Fibroblast of lung (primary cell): ENCODE measurements around the gene TOMM40. TPM values are rescaled to one million over a fixed set of nuclear protein-coding genes. Genes with fewer than 3 reads are reported as not detected.
"Not testable (repeated sequence)": the region's sequence is repeated elsewhere in the genome, so short reads cannot be mapped to it uniquely, and the experiment has no call there.

Experiments
- DNase-seq, 2 donors: peaks; one replicate each; pipeline versions ENCODE4 v3.0.0 to v3.0.0-alpha.2; 2010; ENCODE audit warnings: low read depth in 2 of 2
- H2AFZ ChIP-seq: 2 replicates; pipeline ENCODE4 v1.5.1; 2012; ENCODE audit warnings: low read length, control low read depth, inconsistent platforms
- H3K27ac ChIP-seq: 2 replicates; pipeline ENCODE4 v1.5.1; 2011; ENCODE audit warnings: low read length, control low read depth; ENCODE audit not compliant: insufficient read depth
- H3K27me3 ChIP-seq: 2 replicates; pipeline ENCODE4 v1.5.1; 2011; ENCODE audit warnings: mild to moderate bottlenecking, low read length; ENCODE audit not compliant: control insufficient read depth, insufficient read depth
- H3K36me3 ChIP-seq: 2 replicates; pipeline ENCODE4 v1.5.1; 2011; ENCODE audit warnings: low read length; ENCODE audit not compliant: control insufficient read depth, insufficient read depth
- H3K4me1 ChIP-seq: 2 replicates; pipeline ENCODE4 v1.5.1; 2011; ENCODE audit warnings: low read length; ENCODE audit not compliant: control insufficient read depth, insufficient read depth; ENCODE audit errors: extremely low read depth
- H3K4me2 ChIP-seq: 2 replicates; pipeline ENCODE4 v1.5.1; 2011; ENCODE audit warnings: low read length, control low read depth; ENCODE audit not compliant: insufficient read depth; ENCODE audit errors: extremely low read depth
- H3K4me3 ChIP-seq, 4 experiments: fragments of 200-600 bp in 1 of 4; sonication (generic) in 1 of 4; replicated peaks in 1 of 4; 2 replicates each; pipeline ENCODE4 v1.5.1; 2011 to 2016; ENCODE audit warnings: low read length in 4 of 4, low read depth in 3 of 4, mild to moderate bottlenecking in 3 of 4, control low read depth in 2 of 4, inconsistent platforms in 1 of 4, mixed read lengths in 1 of 4; ENCODE audit not compliant: insufficient read depth in 1 of 4; ENCODE audit errors: control extremely low read depth in 1 of 4
- H3K79me2 ChIP-seq: 2 replicates; pipeline ENCODE4 v1.5.1; 2012; ENCODE audit warnings: mild to moderate bottlenecking, low read length, inconsistent platforms; ENCODE audit not compliant: control insufficient read depth, insufficient read depth
- H3K9ac ChIP-seq: 2 replicates; pipeline ENCODE4 v1.5.1; 2011; ENCODE audit warnings: mild to moderate bottlenecking, low read length, control low read depth; ENCODE audit not compliant: insufficient read depth
- H3K9me3 ChIP-seq: 2 replicates; pipeline ENCODE4 v1.5.1; 2012; ENCODE audit warnings: low read depth, low read length; ENCODE audit not compliant: control insufficient read depth, insufficient read depth
- H4K20me1 ChIP-seq: 2 replicates; pipeline ENCODE4 v1.5.1; 2011; ENCODE audit warnings: low read length; ENCODE audit not compliant: control insufficient read depth, insufficient read depth; ENCODE audit errors: extremely low read depth
- EZH2 ChIP-seq: IDR thresholded peaks from 2 replicates; pipeline ENCODE4 v1.5.1; 2012; ENCODE audit warnings: low read length, control low read depth, mild to moderate bottlenecking; ENCODE audit errors: missing control alignments
- polyA plus RNA-seq, 2 donors: library from polyadenylated mRNA; depleted of rRNA in 1 of 2; stranded (reverse) in 1 of 2; unstranded in 1 of 2; fragments of >200 nt; gene quantifications; 2 replicates each; pipeline ENCODE4 v1.2.1, GENCODE V29; 2011 to 2012; ENCODE audit warnings: missing spikeins in 1 of 2
- total RNA-seq: library from RNA; depleted of rRNA; stranded (reverse); fragments of >200 nt; gene quantifications from 2 replicates; pipeline ENCODE4 v1.2.1, GENCODE V29; 2014
- TF ChIP-seq, protein P1 (sequence below), 2 donors: IDR thresholded peaks in 1 of 2; conservative IDR thresholded peaks in 1 of 2; 1 replicate in 1 of 2; 2 replicates in 1 of 2; pipeline ENCODE4 v1.5.1; 2011 to 2012; ENCODE audit warnings: low read length in 2 of 2, control low read depth in 1 of 2, inconsistent platforms in 1 of 2, low read depth in 1 of 2, mild to moderate bottlenecking in 1 of 2

TOMM40 gene
- total and polyA plus RNA-seq, 2 donors (not counting 1 experiment from before 2014, with no cell fraction given) = 21.8 to 32.1 TPM

- H3K9me3 ChIP-seq = no peaks in the 10 kb centered on the region
- TF ChIP-seq EZH2 = no peak
- TF ChIP-seq, protein P1, sequence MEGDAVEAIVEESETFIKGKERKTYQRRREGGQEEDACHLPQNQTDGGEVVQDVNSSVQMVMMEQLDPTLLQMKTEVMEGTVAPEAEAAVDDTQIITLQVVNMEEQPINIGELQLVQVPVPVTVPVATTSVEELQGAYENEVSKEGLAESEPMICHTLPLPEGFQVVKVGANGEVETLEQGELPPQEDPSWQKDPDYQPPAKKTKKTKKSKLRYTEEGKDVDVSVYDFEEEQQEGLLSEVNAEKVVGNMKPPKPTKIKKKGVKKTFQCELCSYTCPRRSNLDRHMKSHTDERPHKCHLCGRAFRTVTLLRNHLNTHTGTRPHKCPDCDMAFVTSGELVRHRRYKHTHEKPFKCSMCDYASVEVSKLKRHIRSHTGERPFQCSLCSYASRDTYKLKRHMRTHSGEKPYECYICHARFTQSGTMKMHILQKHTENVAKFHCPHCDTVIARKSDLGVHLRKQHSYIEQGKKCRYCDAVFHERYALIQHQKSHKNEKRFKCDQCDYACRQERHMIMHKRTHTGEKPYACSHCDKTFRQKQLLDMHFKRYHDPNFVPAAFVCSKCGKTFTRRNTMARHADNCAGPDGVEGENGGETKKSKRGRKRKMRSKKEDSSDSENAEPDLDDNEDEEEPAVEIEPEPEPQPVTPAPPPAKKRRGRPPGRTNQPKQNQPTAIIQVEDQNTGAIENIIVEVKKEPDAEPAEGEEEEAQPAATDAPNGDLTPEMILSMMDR (conservative IDR thresholded peaks at IDR 0.05 in 1 of 2, IDR thresholded peaks at IDR 0.05 in 1 of 2; ENCODE audit: low read depth in 1 of 2, low read length in 2 of 2) = no peak
- no peak for DNase-seq
- H4K20me1 ChIP-seq = no peaks in the 10 kb centered on the region
- no peak overlapping the region for H3K4me2 ChIP-seq
- no peak overlapping the region for H3K27ac ChIP-seq
- no peak overlapping the region for H3K4me3 ChIP-seq
- no peaks in the 10 kb centered on the region for H3K36me3 ChIP-seq
- peaks cover 6% of the 10 kb centered on the region for H3K4me1 ChIP-seq
- H3K79me2 ChIP-seq = no peaks in the 10 kb centered on the region
- H2AFZ ChIP-seq = no peak overlapping the region
- peaks cover 9% of the 10 kb centered on the region for H3K27me3 ChIP-seq
- H3K9ac ChIP-seq = no peak overlapping the region
These were observed 17.2 kb downstream of the TOMM40 start for GRCh38 chr19:44908074-44908835.

GRCh38 chr19:44908836-44909261 lies 17.8 kb downstream of the TOMM40 start:
- Histone ChIP-seq H3K36me3 (no peaks in the 10 kb centered on the region), H3K4me1 (peaks cover 6% of the 10 kb centered on the region), H3K79me2 (no peaks in the 10 kb centered on the region), H3K9me3 (no peaks in the 10 kb centered on the region), H4K20me1 (no peaks in the 10 kb centered on the region), H3K27ac (no peak overlapping the region), H3K4me3 (no peak overlapping the region), H3K4me2 (no peak overlapping the region), H2AFZ (no peak overlapping the region), H3K9ac (no peak overlapping the region), H3K27me3 (peaks cover 9% of the 10 kb centered on the region)
- no peak for TF ChIP-seq EZH2
- TF ChIP-seq, protein P1 (conservative IDR thresholded peaks at IDR 0.05 in 1 of 2, IDR thresholded peaks at IDR 0.05 in 1 of 2; ENCODE audit: low read depth in 1 of 2, low read length in 2 of 2) = no peak
- no peak for DNase-seq

DNA sequence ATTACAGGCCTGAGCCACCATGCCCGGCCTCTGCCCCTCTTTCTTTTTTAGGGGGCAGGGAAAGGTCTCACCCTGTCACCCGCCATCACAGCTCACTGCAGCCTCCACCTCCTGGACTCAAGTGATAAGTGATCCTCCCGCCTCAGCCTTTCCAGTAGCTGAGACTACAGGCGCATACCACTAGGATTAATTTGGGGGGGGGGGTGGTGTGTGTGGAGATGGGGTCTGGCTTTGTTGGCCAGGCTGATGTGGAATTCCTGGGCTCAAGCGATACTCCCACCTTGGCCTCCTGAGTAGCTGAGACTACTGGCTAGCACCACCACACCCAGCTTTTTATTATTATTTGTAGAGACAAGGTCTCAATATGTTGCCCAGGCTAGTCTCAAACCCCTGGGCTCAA lies 18.7 kb downstream of the TOMM40 start:
- Histone ChIP-seq H3K9ac (no peak overlapping the region), H3K4me3 (no peak overlapping the region), H3K27ac (no peak overlapping the region), H3K79me2 (no peaks in the 10 kb centered on the region), H2AFZ (no peak overlapping the region), H3K27me3 (peaks cover 9% of the 10 kb centered on the region), H3K4me2 (no peak overlapping the region), H3K9me3 (no peaks in the 10 kb centered on the region), H3K4me1 (peaks cover 6% of the 10 kb centered on the region), H4K20me1 (no peaks in the 10 kb centered on the region), H3K36me3 (no peaks in the 10 kb centered on the region)
- no peak for TF ChIP-seq EZH2
- TF ChIP-seq, protein P1 (conservative IDR thresholded peaks at IDR 0.05 in 1 of 2, IDR thresholded peaks at IDR 0.05 in 1 of 2; ENCODE audit: low read depth in 1 of 2, low read length in 2 of 2) = no peak
- no peak for DNase-seq

DNA sequence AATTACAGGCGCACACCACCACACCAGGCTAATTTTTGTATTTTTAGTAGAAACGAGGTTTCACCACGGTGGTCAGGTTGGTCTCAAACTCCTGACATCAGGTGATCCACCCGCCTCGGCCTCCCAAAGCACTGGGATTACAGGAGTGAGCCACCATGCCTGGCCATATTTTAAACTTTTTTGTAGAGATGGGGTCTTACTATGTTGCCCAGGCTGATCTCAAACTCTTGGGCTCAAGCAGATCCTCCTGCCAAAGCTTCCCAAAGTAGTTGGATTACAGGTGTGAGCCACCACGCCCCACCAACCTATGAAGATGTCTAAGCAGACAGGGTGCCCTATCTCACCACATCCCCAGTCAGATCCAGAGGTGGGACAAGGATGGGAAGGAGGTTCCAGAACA lies 20.8 kb downstream of the TOMM40 start:
- not testable (repeated sequence) for DNase-seq, H3K27me3 ChIP-seq, H3K9me3 ChIP-seq, H3K79me2 ChIP-seq, H3K4me1 ChIP-seq, H3K36me3 ChIP-seq, H3K9ac ChIP-seq, H3K4me2 ChIP-seq, H3K4me3 ChIP-seq, H3K27ac ChIP-seq, H2AFZ ChIP-seq, H4K20me1 ChIP-seq
